K562 (cell line): ENCODE measurements around the gene POC1B. TPM values are rescaled to one million over a fixed set of nuclear protein-coding genes. Genes with fewer than 3 reads are reported as not detected.

Source experiments
- CHD2 ChIP-seq: IDR thresholded peaks from 2 replicates; pipeline ENCODE4 v1.6.1; 2011; ENCODE audit warnings: low read depth, low read length
- E2F1 ChIP-seq: sonication (generic); formaldehyde crosslinking; IDR thresholded peaks from 2 replicates; pipeline ENCODE4 v1.8.1; 2023; ENCODE audit warnings: mild to moderate bottlenecking, missing genetic modification reagents, moderate library complexity
- HLTF ChIP-seq: fragments of 450-650 bp; IDR thresholded peaks from 2 replicates; pipeline ENCODE4 v1.6.1; 2016
- KLF6 ChIP-seq: fragments of 250-450 bp; sonication (Bioruptor Pico); IDR thresholded peaks from 2 replicates; pipeline ENCODE4 v1.4.0; 2020; ENCODE audit warnings: mild to moderate bottlenecking, moderate library complexity, borderline replicate concordance
- RNF219 ChIP-seq: fragments of 250-450 bp; sonication (Bioruptor Pico); IDR thresholded peaks from 2 replicates; pipeline ENCODE4 v1.5.0; 2022; ENCODE audit warnings: mild to moderate bottlenecking
- ZBTB26 ChIP-seq: fragments of 450-650 bp; formaldehyde crosslinking; IDR thresholded peaks from 2 replicates; pipeline ENCODE4 v1.4.0; 2022; ENCODE audit warnings: missing genetic modification characterization
- ZNF133 ChIP-seq: fragments of 250-450 bp; sonication (Bioruptor Pico); IDR thresholded peaks from 2 replicates; pipeline ENCODE4 v1.4.0; 2020; ENCODE audit warnings: mild to moderate bottlenecking
- ZNF592 ChIP-seq: fragments of 450-650 bp; IDR thresholded peaks from 2 replicates; pipeline ENCODE4 v1.6.1; 2017; ENCODE audit warnings: antibody characterized with exemption, mild to moderate bottlenecking
- ZNF609 ChIP-seq: sonication (generic); formaldehyde crosslinking; IDR thresholded peaks from 2 replicates; pipeline ENCODE4 v1.8.1; 2023; ENCODE audit warnings: missing genetic modification reagents, mild to moderate bottlenecking, borderline replicate concordance
- ZNF696 ChIP-seq: fragments of 250-450 bp; sonication (Bioruptor Pico); conservative IDR thresholded peaks from 2 replicates; pipeline ENCODE4 v1.4.0; 2020; ENCODE audit warnings: mild to moderate bottlenecking, moderate library complexity
- ZNF780A ChIP-seq: fragments of 250-450 bp; sonication (Bioruptor Pico); IDR thresholded peaks from 2 replicates; pipeline ENCODE4 v1.5.0; 2021; ENCODE audit warnings: mild to moderate bottlenecking
- polyA plus RNA-seq, 8 experiments: library from polyadenylated mRNA; depleted of rRNA in 4 of 8; stranded (reverse) in 5 of 8; unstranded in 3 of 8; fragments of >200 nt; fragmentation: Nextera tagmentation in 2 of 8; fragmentation: Illumina TruSeq in 1 of 8; extraction: Ambion mirVana in 2 of 8; extraction: Trizol in 1 of 8; gene quantifications; 2 replicates each; pipeline versions ENCODE4 v1.2.1 to v1.2.3, GENCODE V29; 2011 to 2014; ENCODE audit warnings: inconsistent platforms in 1 of 8, missing spikeins in 1 of 8
- total RNA-seq, 7 experiments: library from RNA; depleted of rRNA in 6 of 7; stranded (reverse); fragments of >200 nt in 6 of 7; fragmentation: Illumina TruSeq in 2 of 7; extraction: Trizol in 2 of 7; gene quantifications; 2 replicates each; pipeline versions ENCODE4 v1.2.1 to v1.2.3, GENCODE V29; 2011 to 2021; ENCODE audit warnings: low replicate concordance in 1 of 7

Gene POC1B
- total and polyA plus RNA-seq, 9 of the 15 experiments (the other 6 are each of a cell fraction or from before 2014, with no cell fraction given), result 4.5 to 16.1 (median 10.4) TPM

- TF ChIP-seq ZNF592, result no peak
- no peak for TF ChIP-seq HLTF
- no peak for TF ChIP-seq E2F1 (CRISPR knock-in tag)
- no peak for TF ChIP-seq ZNF780A (CRISPR knock-in tag)
- TF ChIP-seq ZNF133 (CRISPR knock-in tag), result no peak
- TF ChIP-seq KLF6 (CRISPR knock-in tag), result no peak; the same call in 1 of the 2 replicates
- TF ChIP-seq CHD2, result no peak
- no peak for TF ChIP-seq ZNF696 (CRISPR knock-in tag)
- no peak for TF ChIP-seq ZNF609
- no peak for TF ChIP-seq ZBTB26 (CRISPR knock-in tag)
- no peak for TF ChIP-seq RNF219
Measured at GRCh38 chr12:89540586-89540985, 14.7 kb upstream of the POC1B start (continued).
